Fibroblast of lung (primary cell): Measurements from ENCODE around the gene NOSTRIN.

Experiments
- EZH2 ChIP-seq: IDR thresholded peaks from 2 replicates; pipeline ENCODE4 v1.5.1; 2012; ENCODE audit warnings: low read length, control low read depth, mild to moderate bottlenecking; ENCODE audit errors: missing control alignments
- TF ChIP-seq, protein P1 (sequence below), 2 donors: IDR thresholded peaks in 1 of 2; conservative IDR thresholded peaks in 1 of 2; 1 replicate in 1 of 2; 2 replicates in 1 of 2; pipeline ENCODE4 v1.5.1; 2011 to 2012; ENCODE audit warnings: low read length in 2 of 2, control low read depth in 1 of 2, inconsistent platforms in 1 of 2, low read depth in 1 of 2, mild to moderate bottlenecking in 1 of 2

GRCh38 chr2:168854651-168855050 lies 52.2 kb downstream of the NOSTRIN start:
- TF ChIP-seq, protein P1, sequence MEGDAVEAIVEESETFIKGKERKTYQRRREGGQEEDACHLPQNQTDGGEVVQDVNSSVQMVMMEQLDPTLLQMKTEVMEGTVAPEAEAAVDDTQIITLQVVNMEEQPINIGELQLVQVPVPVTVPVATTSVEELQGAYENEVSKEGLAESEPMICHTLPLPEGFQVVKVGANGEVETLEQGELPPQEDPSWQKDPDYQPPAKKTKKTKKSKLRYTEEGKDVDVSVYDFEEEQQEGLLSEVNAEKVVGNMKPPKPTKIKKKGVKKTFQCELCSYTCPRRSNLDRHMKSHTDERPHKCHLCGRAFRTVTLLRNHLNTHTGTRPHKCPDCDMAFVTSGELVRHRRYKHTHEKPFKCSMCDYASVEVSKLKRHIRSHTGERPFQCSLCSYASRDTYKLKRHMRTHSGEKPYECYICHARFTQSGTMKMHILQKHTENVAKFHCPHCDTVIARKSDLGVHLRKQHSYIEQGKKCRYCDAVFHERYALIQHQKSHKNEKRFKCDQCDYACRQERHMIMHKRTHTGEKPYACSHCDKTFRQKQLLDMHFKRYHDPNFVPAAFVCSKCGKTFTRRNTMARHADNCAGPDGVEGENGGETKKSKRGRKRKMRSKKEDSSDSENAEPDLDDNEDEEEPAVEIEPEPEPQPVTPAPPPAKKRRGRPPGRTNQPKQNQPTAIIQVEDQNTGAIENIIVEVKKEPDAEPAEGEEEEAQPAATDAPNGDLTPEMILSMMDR (conservative IDR thresholded peaks at IDR 0.05 in 1 of 2, IDR thresholded peaks at IDR 0.05 in 1 of 2; ENCODE audit: low read depth in 1 of 2, low read length in 2 of 2): no peak
- no peak for TF ChIP-seq EZH2
